ENCODE measurements around the gene PTMA. TPM values are rescaled to one million over a fixed set of nuclear protein-coding genes. Genes with fewer than 3 reads are reported as not detected.

PTMA gene
- total RNA-seq, 1 donor from 2014 or later, result 729 TPM

- no peaks in the 10 kb centered on the region for H3K36me3 ChIP-seq
- ATAC-seq, result no peak
- H3K27me3 ChIP-seq (ENCODE audit: low read depth), result no peaks in the 10 kb centered on the region
- H3K4me1 ChIP-seq, result peaks cover 34% of the 10 kb centered on the region
- H3K9me3 ChIP-seq, result no peaks in the 10 kb centered on the region
- peak overlapping the region; percentile 96 for H3K27ac ChIP-seq
- intact Hi-C loops (cut with DNase I), result loop anchor here (10.0 kb wide), 1 partner anchor 48 kb away; no protein-coding TSS in a partner anchor
- no peak for TF ChIP-seq CTCF (IDR thresholded peaks at IDR 0.05)
- H3K4me3 ChIP-seq, result peak overlapping the region; percentile 51
- DNase-seq, result peak; percentile 69
These were observed 45.4 kb upstream of the PTMA start for GRCh38 chr2:231662811-231663457.

- DNase-seq (no peak), ATAC-seq (no peak)
- Histone ChIP-seq H3K36me3 (no peaks in the 10 kb centered on the region), H3K9me3 (no peaks in the 10 kb centered on the region), H3K4me1 (peaks cover 34% of the 10 kb centered on the region), H3K4me3 (no peak overlapping the region), H3K27ac (peak overlapping the region; percentile 96), H3K27me3 (ENCODE audit: low read depth) (no peaks in the 10 kb centered on the region)
- no peak for TF ChIP-seq CTCF (IDR thresholded peaks at IDR 0.05)
- intact Hi-C loops (cut with DNase I), result loop anchor here (10.0 kb wide), 1 partner anchor 49 kb away; no protein-coding TSS in a partner anchor
These were observed 44.7 kb upstream of the PTMA start for GRCh38 chr2:231663458-231664212.

GRCh38 chr2:231664727-231665126 is 43.6 kb upstream of the PTMA start:
- H3K27me3 ChIP-seq (ENCODE audit: low read depth), result no peaks in the 10 kb centered on the region
- DNase-seq (no peak), ATAC-seq (no peak)
- H3K4me3 ChIP-seq, result no peak overlapping the region
- intact Hi-C loops (cut with DNase I), result loop anchor here (10.0 kb wide), 1 partner anchor 50 kb away; no protein-coding TSS in a partner anchor
- H3K9me3 ChIP-seq, result no peaks in the 10 kb centered on the region
- peaks cover 35% of the 10 kb centered on the region for H3K4me1 ChIP-seq
- no peaks in the 10 kb centered on the region for H3K36me3 ChIP-seq
- peak overlapping the region; percentile 99 for H3K27ac ChIP-seq
- no peak for TF ChIP-seq CTCF (IDR thresholded peaks at IDR 0.05)

GRCh38 chr2:231665245-231666170 is 42.8 kb upstream of the PTMA start:
- Histone ChIP-seq H3K27me3 (ENCODE audit: low read depth) (no peaks in the 10 kb centered on the region), H3K4me1 (peaks cover 43% of the 10 kb centered on the region), H3K36me3 (no peaks in the 10 kb centered on the region), H3K4me3 (peak overlapping the region; percentile 63), H3K27ac (peak overlapping the region; percentile 99), H3K9me3 (no peaks in the 10 kb centered on the region)
- TF ChIP-seq CTCF (IDR thresholded peaks at IDR 0.05), result no peak
- intact Hi-C loops (cut with DNase I), result loop anchor here (10.0 kb wide), 1 partner anchor 51 kb away; no protein-coding TSS in a partner anchor
- no peak for ATAC-seq
- DNase-seq, result no peak

Measured in lower lobe of right lung (tissue), 2 donors.